Omental fat pad (tissue), 4 donors: ENCODE results near the gene NRBP1. TPM values are rescaled to one million over a fixed set of nuclear protein-coding genes. Genes with fewer than 3 reads are reported as not detected.
A peak's percentile ranks its signal among the peaks of the same experiment; 100 is the strongest.
"Not testable (repeated sequence)": the region's sequence is repeated elsewhere in the genome, so short reads cannot be mapped to it uniquely, and the experiment has no call there.

Source experiments
- ATAC-seq: fragments of 150-250 bp; one replicate; pipeline ENCODE4 v1.9.1; 2016; ENCODE audit warnings: mild to moderate bottlenecking, moderate library complexity; ENCODE audit not compliant: low FRiP score
- DNase-seq: peaks from one replicate; pipeline ENCODE4 v3.0.0-alpha.2; 2019; ENCODE audit warnings: low spot score
- CTCF ChIP-seq, 3 donors: fragments of 450-650 bp; IDR thresholded peaks; one replicate each; pipeline ENCODE4 v1.5.1; 2016 to 2017; ENCODE audit warnings: antibody characterized with exemption in 3 of 3, mild to moderate bottlenecking in 3 of 3, moderate library complexity in 2 of 3
- total RNA-seq, 4 donors: library from RNA; depleted of rRNA; stranded (reverse); fragments of >200 nt; gene quantifications; one replicate each; pipeline ENCODE4 v1.1.0, GENCODE V29; 2016

NRBP1 gene
- total RNA-seq, 4 donors from 2014 or later: 65.6 to 75.5 (median 71.8) TPM

DNA sequence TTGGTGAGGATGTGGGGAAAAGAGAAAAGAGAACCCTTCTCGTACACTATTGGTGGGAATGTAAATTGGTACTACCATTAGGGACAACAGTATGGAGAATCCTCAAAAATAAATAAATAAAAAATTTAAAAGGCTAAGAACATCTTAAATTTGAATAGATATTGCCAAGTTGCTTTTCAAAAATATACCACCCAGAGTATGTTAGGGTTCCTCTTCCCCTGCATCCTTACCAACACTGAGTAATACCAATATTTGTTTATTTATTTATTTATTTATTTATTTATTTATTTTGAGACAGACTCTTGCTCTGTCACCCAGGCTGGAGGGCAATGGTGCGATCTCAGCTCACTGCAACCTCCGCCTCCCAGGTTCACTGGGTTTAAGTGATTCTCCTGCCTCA is 5.5 kb upstream of the NRBP1 start:
- no peak for ATAC-seq
- no peak for TF ChIP-seq CTCF (IDR thresholded peaks at IDR 0.05)

DNA sequence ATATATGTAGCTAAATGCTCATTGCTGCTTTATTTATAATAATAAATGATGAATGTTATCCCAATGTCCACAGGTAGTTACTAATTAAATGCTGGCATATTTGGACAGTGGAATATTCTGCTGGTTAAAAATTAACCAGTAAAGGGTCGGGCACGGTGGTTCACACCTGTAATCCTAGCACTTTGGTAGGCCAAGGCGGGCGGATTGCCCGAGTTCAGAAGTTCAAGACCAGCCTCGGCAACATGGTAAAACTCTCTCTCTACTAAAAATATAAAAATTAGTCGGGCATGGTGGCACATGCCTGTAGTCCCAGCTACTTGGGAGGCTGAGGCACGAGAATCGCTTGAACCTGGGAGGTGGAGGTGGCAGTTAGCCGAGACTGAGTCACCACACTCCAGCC is 3.4 kb upstream of the NRBP1 start:
- DNase-seq: not testable (repeated sequence)

More for the DNA sequence above, 5.5 kb upstream of the NRBP1 start:
- no peak for DNase-seq

GRCh38 chr2:27427863-27428212 is 593 bp upstream of the NRBP1 start:
- ATAC-seq: no peak
- TF ChIP-seq CTCF (IDR thresholded peaks at IDR 0.05): no peak
- no peak for DNase-seq

More for the DNA sequence above, 3.4 kb upstream of the NRBP1 start:
- ATAC-seq: not testable (repeated sequence)

DNA sequence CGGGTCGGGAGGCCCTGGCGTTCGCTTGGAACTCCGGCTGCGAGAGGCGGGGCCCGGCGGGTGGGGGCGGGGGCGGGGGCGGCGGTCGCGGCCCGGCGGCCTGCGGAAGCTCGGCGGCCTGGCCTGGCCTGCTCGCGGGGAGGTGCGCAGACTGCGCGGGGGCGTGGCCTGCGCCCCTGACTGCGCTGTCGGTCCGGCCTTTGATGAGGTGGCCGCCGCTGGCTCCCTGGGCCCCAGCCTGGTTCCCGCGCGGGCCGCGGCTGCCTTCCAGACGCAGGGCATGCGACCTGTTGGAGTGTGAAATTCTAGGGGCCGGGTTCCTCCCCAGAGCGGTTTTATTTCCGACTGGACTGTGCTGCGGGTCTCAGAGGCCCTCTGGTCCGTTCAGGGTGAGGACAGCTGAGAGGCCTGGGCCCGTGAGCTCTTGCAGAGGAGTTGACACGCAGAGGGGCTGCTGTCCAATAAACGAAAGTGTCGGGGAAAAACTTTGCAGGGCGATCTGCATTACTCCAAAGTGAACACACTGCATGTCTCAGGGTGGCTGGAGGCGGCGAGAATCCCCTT is 629 bp downstream of the NRBP1 start:
- peak; percentile 94 for ATAC-seq
- TF ChIP-seq CTCF (IDR thresholded peaks at IDR 0.05): no peak

GRCh38 chr2:27431395-27431794 is 3.0 kb downstream of the NRBP1 start:
- no peak for TF ChIP-seq CTCF (IDR thresholded peaks at IDR 0.05)
- ATAC-seq: no peak
- DNase-seq: no peak

More for the DNA sequence above, 629 bp downstream of the NRBP1 start:
- peak; percentile 27 for DNase-seq

- ATAC-seq (no peak), DNase-seq (no peak)
- TF ChIP-seq CTCF (IDR thresholded peaks at IDR 0.05): no peak
Measured at GRCh38 chr2:27435628-27436027, 7.2 kb downstream of the NRBP1 start.

DNA sequence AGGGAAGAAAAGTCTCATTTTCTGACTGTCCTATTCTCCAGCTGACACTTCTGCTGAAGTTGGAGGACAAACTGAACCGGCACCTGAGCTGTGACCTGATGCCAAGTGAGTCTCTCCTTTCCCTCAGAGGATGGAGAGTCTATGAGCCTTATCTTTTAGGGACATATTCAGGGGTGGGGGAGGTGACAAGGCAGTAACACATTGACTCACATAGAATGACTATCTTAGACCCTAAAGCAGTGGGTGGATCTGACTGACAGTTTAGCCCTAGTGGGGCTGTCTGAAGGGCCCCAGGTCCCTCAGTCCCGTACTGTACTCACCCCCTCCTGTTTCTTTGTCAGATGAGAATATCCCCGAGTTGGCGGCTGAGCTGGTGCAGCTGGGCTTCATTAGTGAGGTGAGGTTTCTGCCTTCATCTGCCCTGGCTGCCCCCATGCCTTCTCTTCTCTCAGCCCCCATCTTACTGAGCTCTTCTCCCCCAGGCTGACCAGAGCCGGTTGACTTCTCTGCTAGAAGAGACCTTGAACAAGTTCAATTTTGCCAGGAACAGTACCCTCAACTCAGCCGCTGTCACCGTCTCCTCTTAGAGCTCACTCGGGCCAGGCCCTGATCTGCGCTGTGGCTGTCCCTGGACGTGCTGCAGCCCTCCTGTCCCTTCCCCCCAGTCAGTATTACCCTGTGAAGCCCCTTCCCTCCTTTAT is 12.9 kb downstream of the NRBP1 start:
- no peak for DNase-seq
- ATAC-seq: no peak
- TF ChIP-seq CTCF (IDR thresholded peaks at IDR 0.05): no peak
